Endodermal cell (in vitro differentiated cells): ENCODE data around the gene SSU72. TPM values are rescaled to one million over a fixed set of nuclear protein-coding genes. Genes with fewer than 3 reads are reported as not detected.
"Not testable (repeated sequence)": the region's sequence is repeated elsewhere in the genome, so short reads cannot be mapped to it uniquely, and the experiment has no call there.

Experiments
- DNase-seq: peaks from one replicate; pipeline ENCODE4 v3.0.0-alpha.2; 2017
- H3K27ac ChIP-seq: 2 replicates; pipeline ENCODE4 v1.5.1; 2013; ENCODE audit warnings: mild to moderate bottlenecking, low read depth, low read length, moderate library complexity
- H3K27me3 ChIP-seq: 2 replicates; pipeline ENCODE4 v1.6.1; 2013; ENCODE audit warnings: mild to moderate bottlenecking, low read length, moderate library complexity; ENCODE audit not compliant: insufficient read depth, control insufficient read depth, poor library complexity, severe bottlenecking
- H3K36me3 ChIP-seq: 2 replicates; pipeline ENCODE4 v1.7.0; 2013; ENCODE audit warnings: mild to moderate bottlenecking, low read length, moderate library complexity; ENCODE audit not compliant: control insufficient read depth, insufficient read depth
- H3K4me1 ChIP-seq: one replicate; pipeline ENCODE4 v1.7.0; 2013; ENCODE audit warnings: low read length; ENCODE audit not compliant: control insufficient read depth, insufficient read depth
- H3K4me3 ChIP-seq: 2 replicates; pipeline ENCODE4 v1.5.1; 2013; ENCODE audit warnings: mild to moderate bottlenecking, low read length, moderate library complexity
- H3K9ac ChIP-seq: 2 replicates; pipeline ENCODE4 v1.6.1; 2013; ENCODE audit warnings: mild to moderate bottlenecking, low read length, moderate library complexity; ENCODE audit not compliant: poor library complexity, severe bottlenecking; ENCODE audit errors: extremely low read depth
- H3K9me3 ChIP-seq: 2 replicates; pipeline ENCODE4 v1.6.1; 2013; ENCODE audit warnings: mild to moderate bottlenecking, low read length, moderate library complexity; ENCODE audit not compliant: control insufficient read depth
- H3K27ac Mint-ChIP-seq: 2 replicates; pipeline ENCODE4 v1.8.0; 2020; ENCODE audit warnings: mixed read lengths
- H3K27me3 Mint-ChIP-seq: 2 replicates; pipeline ENCODE4 v1.8.0; 2021; ENCODE audit warnings: mild to moderate bottlenecking, mixed read lengths; ENCODE audit not compliant: insufficient read depth
- H3K36me3 Mint-ChIP-seq: 2 replicates; pipeline ENCODE4 v1.8.0; 2020; ENCODE audit warnings: low read depth, mixed read lengths
- H3K4me1 Mint-ChIP-seq: 2 replicates; pipeline ENCODE4 v1.8.0; 2020; ENCODE audit warnings: mixed read lengths
- H3K4me3 Mint-ChIP-seq: 2 replicates; pipeline ENCODE4 v1.8.0; 2020; ENCODE audit warnings: mild to moderate bottlenecking, moderate library complexity, mixed read lengths
- H3K9me3 Mint-ChIP-seq: 2 replicates; pipeline ENCODE4 v1.8.0; 2020; ENCODE audit warnings: mild to moderate bottlenecking, mixed read lengths
- CTCF ChIP-seq: fragments of 200-600 bp; sonication (generic); conservative IDR thresholded peaks from 2 replicates; pipeline ENCODE4 v1.5.0; 2021; ENCODE audit warnings: antibody characterized with exemption, mild to moderate bottlenecking
- WGBS, 2 experiments: methylation state at CpG; one replicate each; pipeline versions ENCODE4 v1.1.5 to v1.1.7; 2013; ENCODE audit warnings: missing lambda C conversion rate in 2 of 2, mixed read lengths in 1 of 2; ENCODE audit not compliant: insufficient coverage in 1 of 2, insufficient read length in 1 of 2; 5-methylcytosine and 5-hydroxymethylcytosine counted together
- total RNA-seq, 2 donors: library from RNA; stranded (reverse); fragmentation: NEBNext Ultra II Directional in 1 of 2; extraction: Animal tissue kit (Norgen Biotek cat#: 25700) in 1 of 2; gene quantifications; 2 replicates in 1 of 2; 3 replicates in 1 of 2; pipeline ENCODE4 v1.2.1, GENCODE V29; 2021

SSU72 gene
- total RNA-seq, 2 donors from 2014 or later: 133 to 138 TPM

GRCh38 chr1:1514376-1514775 is 60.3 kb downstream of the SSU72 start:
- H3K4me1 ChIP-seq, H3K9me3 ChIP-seq, DNase-seq, H3K4me1 Mint-ChIP-seq, H3K27ac Mint-ChIP-seq, H3K9ac ChIP-seq, H3K4me3 ChIP-seq, H3K27ac ChIP-seq, H3K4me3 Mint-ChIP-seq, H3K9me3 Mint-ChIP-seq, H3K27me3 ChIP-seq, H3K27me3 Mint-ChIP-seq: not testable (repeated sequence)
- WGBS, 2 experiments: 89% methylated on average over 11 of the region's 16 CpGs; no CpG with 5 or more reads in 1 of the 2 experiments
- H3K36me3 ChIP-seq: peaks cover 14% of the 10 kb centered on the region
- peaks cover 19% of the 10 kb centered on the region for H3K36me3 Mint-ChIP-seq

- not testable (repeated sequence) for H3K27me3 ChIP-seq, H3K9ac ChIP-seq, H3K27ac ChIP-seq, H3K27ac Mint-ChIP-seq, H3K27me3 Mint-ChIP-seq, H3K4me1 Mint-ChIP-seq, H3K9me3 Mint-ChIP-seq, H3K9me3 ChIP-seq, H3K4me1 ChIP-seq, DNase-seq, H3K4me3 ChIP-seq
- Mint-ChIP-seq H3K4me3 (peak overlapping the region; percentile 26), H3K36me3 (peaks cover 16% of the 10 kb centered on the region)
- 93 to 100% methylated on average over 1 to 15 of the region's 18 CpGs for WGBS, 2 experiments
- H3K36me3 ChIP-seq: peaks cover 14% of the 10 kb centered on the region
These were observed 61.0 kb downstream of the SSU72 start for GRCh38 chr1:1513675-1514074.

- H3K9me3 Mint-ChIP-seq: not testable (repeated sequence)
These were observed 62.2 kb downstream of the SSU72 start for GRCh38 chr1:1512425-1512824.

GRCh38 chr1:1511533-1512285 is 63.0 kb downstream of the SSU72 start, which contains the start of gene ATAD3A:
TSS of gene ATAD3A (plus strand) at chr1:1512162. CDS start at chr1:1512269, 107 bp downstream.
- peak; percentile 99 for DNase-seq
- peak within 1 kb of the TSS; percentile 69 for H3K4me3 Mint-ChIP-seq
- no peaks in the 10 kb centered on the region for H3K27me3 Mint-ChIP-seq
- Histone ChIP-seq H3K27ac (peak within 1 kb of the TSS; percentile 83), H3K9me3 (no peaks in the 10 kb centered on the region), H3K27me3 (no peaks in the 10 kb centered on the region), H3K36me3 (peaks cover 7% of the 10 kb centered on the region), H3K4me3 (peak within 1 kb of the TSS; percentile 94), H3K4me1 (no peaks in the 10 kb centered on the region), H3K9ac (peak within 1 kb of the TSS; percentile 89)
- no peaks in the 10 kb centered on the region for H3K9me3 Mint-ChIP-seq
- peak within 1 kb of the TSS; percentile 95 for H3K27ac Mint-ChIP-seq
- 0 to 1% methylated on average over 38 to 99 of the region's 99 CpGs for WGBS, 2 experiments
- H3K36me3 Mint-ChIP-seq: peaks cover 6% of the 10 kb centered on the region
- TF ChIP-seq CTCF: no peak
- peaks cover 4% of the 10 kb centered on the region for H3K4me1 Mint-ChIP-seq

More at GRCh38 chr1:1512425-1512824, 62.2 kb downstream of the SSU72 start:
- not testable (repeated sequence) for H3K27ac ChIP-seq, H3K9ac ChIP-seq, H3K27me3 Mint-ChIP-seq, H3K4me1 Mint-ChIP-seq, H3K36me3 Mint-ChIP-seq, H3K27ac Mint-ChIP-seq, H3K9me3 ChIP-seq, DNase-seq, H3K36me3 ChIP-seq, H3K27me3 ChIP-seq, H3K4me1 ChIP-seq
- peak overlapping the region; percentile 69 for H3K4me3 Mint-ChIP-seq
- peak overlapping the region; percentile 71 for H3K4me3 ChIP-seq
- WGBS, 2 experiments: 0% methylated on average over 35 of the region's 52 CpGs; no CpG with 5 or more reads in 1 of the 2 experiments
